CD4-positive, alpha-beta memory T cell (primary cell): ENCODE data around the gene PIK3R4. TPM values are rescaled to one million over a fixed set of nuclear protein-coding genes. Genes with fewer than 3 reads are reported as not detected.

Source experiments
- CTCF ChIA-PET: fragments of 350-600 bp; sonication (Branson Sonifier 250); formaldehyde crosslinking; loops from one replicate; lab custom pipeline; 2021; ENCODE audit warnings: inconsistent platforms; ENCODE audit not compliant: partially characterized antibody; lab: Charles Lee
- POLR2A ChIA-PET: fragments of 350-600 bp; sonication (Branson Sonifier 250); formaldehyde crosslinking; loops from one replicate; lab custom pipeline; 2021; ENCODE audit not compliant: partially characterized antibody; lab: Charles Lee
- DNase-seq, 5 donors: peaks; one replicate each; pipeline versions ENCODE4 v3.0.0 to v3.0.0-alpha.2; 2020 to 2022; ENCODE audit warnings: mixed read lengths in 1 of 5
- H3K27ac ChIP-seq: one replicate; pipeline ENCODE4 v1.7.0; 2013; ENCODE audit warnings: low read depth, low read length
- H3K27me3 ChIP-seq: 2 replicates; pipeline ENCODE4 v1.7.0; 2013; ENCODE audit warnings: mild to moderate bottlenecking, low read length, moderate library complexity; ENCODE audit not compliant: insufficient read depth
- H3K36me3 ChIP-seq: 2 replicates; pipeline ENCODE4 v1.7.0; 2013; ENCODE audit warnings: mild to moderate bottlenecking, low read length, moderate library complexity; ENCODE audit not compliant: insufficient read depth
- H3K4me1 ChIP-seq: 2 replicates; pipeline ENCODE4 v1.7.0; 2013; ENCODE audit warnings: mild to moderate bottlenecking, low read length, moderate library complexity; ENCODE audit not compliant: insufficient read depth
- H3K4me3 ChIP-seq, 2 donors: one replicate each; pipeline ENCODE4 v1.7.0; 2013; ENCODE audit warnings: low read length in 2 of 2, mild to moderate bottlenecking in 1 of 2
- H3K9me3 ChIP-seq, 2 donors: one replicate each; pipeline ENCODE4 v1.7.0; 2013; ENCODE audit warnings: low read length in 2 of 2, control low read depth in 1 of 2; ENCODE audit not compliant: control insufficient read depth in 1 of 2
- H3K27ac Mint-ChIP-seq, 7 donors: one replicate each; pipeline ENCODE4 v1.8.0; 2020 to 2021; ENCODE audit warnings: mixed read lengths in 7 of 7, mild to moderate bottlenecking in 6 of 7, inconsistent platforms in 3 of 7, moderate library complexity in 3 of 7
- H3K27me3 Mint-ChIP-seq, 2 donors: one replicate each; pipeline ENCODE4 v1.8.0; 2020 to 2021; ENCODE audit warnings: mixed read lengths in 2 of 2
- H3K36me3 Mint-ChIP-seq, 2 donors: one replicate each; pipeline ENCODE4 v1.8.0; 2020 to 2021; ENCODE audit warnings: mixed read lengths in 2 of 2, inconsistent platforms in 1 of 2, mild to moderate bottlenecking in 1 of 2
- H3K4me1 Mint-ChIP-seq, 4 donors: one replicate each; pipeline ENCODE4 v1.8.0; 2020 to 2021; ENCODE audit warnings: mixed read lengths in 4 of 4, mild to moderate bottlenecking in 1 of 4
- H3K4me3 Mint-ChIP-seq, 8 donors: one replicate each; pipeline ENCODE4 v1.8.0; 2020 to 2021; ENCODE audit warnings: mixed read lengths in 8 of 8, mild to moderate bottlenecking in 7 of 8, moderate library complexity in 6 of 8, inconsistent platforms in 3 of 8
- H3K9me3 Mint-ChIP-seq, 8 donors: one replicate each; pipeline ENCODE4 v1.8.0; 2020 to 2021; ENCODE audit warnings: mixed read lengths in 8 of 8, mild to moderate bottlenecking in 5 of 8, inconsistent platforms in 3 of 8, moderate library complexity in 1 of 8
- intact Hi-C: fragments of 100-400 bp; cut with micrococcal nuclease; formaldehyde crosslinking; loops from one replicate; pipeline ENCODE4 v1.15.1; 2023
- polyA plus RNA-seq, 2 donors: library from polyadenylated mRNA; unstranded; fragments of 300-500 nt; fragmentation: Illumina TruSeq; gene quantifications; one replicate each; pipeline ENCODE4 v1.2.3, GENCODE V29; 2021
- total RNA-seq, 2 experiments: library from RNA; stranded (reverse); gene quantifications; one replicate each; pipeline ENCODE4 v1.2.3, GENCODE V29; 2021

Gene PIK3R4
- total and polyA plus RNA-seq, 4 experiments from 2014 or later, result 18.7 to 33.2 (median 31.0) TPM

GRCh38 chr3:130743354-130743753 lies 3.3 kb downstream of the PIK3R4 start:
- peak overlapping the region in 5 of 8 donors; percentile 49 to 72 (median 51) for H3K4me3 Mint-ChIP-seq
- CTCF ChIA-PET, result interaction anchor here (1.0 to 1.5 kb wide), 2 partner anchors 17 to 150 kb away, joined by 3 to 4 read pairs; partner anchors contain the start of gene ATP2C1

DNA sequence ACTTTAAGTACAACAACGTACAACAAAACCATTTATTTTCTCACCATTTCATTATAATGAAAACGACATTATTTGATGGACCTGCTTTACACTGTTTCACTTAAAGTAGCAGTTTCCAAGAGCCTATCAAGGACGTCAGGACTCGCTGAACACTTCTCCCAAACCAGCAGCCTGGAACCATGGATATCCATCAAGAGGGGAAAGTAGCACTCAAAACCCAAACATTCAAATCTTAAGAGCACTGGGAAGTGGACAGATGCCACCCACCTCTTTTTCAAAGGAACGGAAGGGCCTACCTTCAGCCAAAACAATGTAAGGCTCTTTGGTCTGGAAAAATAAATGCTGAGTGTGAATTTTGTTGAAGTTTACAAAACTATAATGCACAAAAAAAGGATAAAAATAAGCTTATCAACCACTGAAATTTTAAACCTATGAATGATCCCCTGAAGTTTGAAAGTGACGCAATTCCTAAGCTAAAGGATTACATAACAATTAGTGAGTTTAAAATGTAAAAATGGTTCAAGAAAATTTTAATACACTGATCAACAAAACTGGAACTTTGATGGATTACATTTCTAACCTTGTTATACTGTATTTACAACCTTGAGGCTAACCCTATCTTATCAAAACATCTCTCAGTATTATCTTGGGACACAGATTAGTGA lies 4.6 kb downstream of the PIK3R4 start:
- Histone ChIP-seq H3K27me3 (no peaks in the 10 kb centered on the region), H3K4me1 (peaks cover 63% of the 10 kb centered on the region), H3K9me3 (no peaks in the 10 kb centered on the region), H3K27ac (no peak overlapping the region), H3K4me3 (no peak overlapping the region), H3K36me3 (peaks cover 7% of the 10 kb centered on the region)
- intact Hi-C loops, result loop anchor here (10.0 kb wide), 1 partner anchor 567 kb away; no protein-coding TSS in a partner anchor
- peaks cover 0 to 3% of the 10 kb centered on the region in 2 donors for H3K27me3 Mint-ChIP-seq
- H3K4me1 Mint-ChIP-seq, result peaks cover 51 to 89% (median 68%) of the 10 kb centered on the region in 4 donors
- H3K36me3 Mint-ChIP-seq, result peaks cover 42 to 48% of the 10 kb centered on the region in 2 donors
- H3K9me3 Mint-ChIP-seq, result peaks cover 0 to 2% (median 0%) of the 10 kb centered on the region in 8 donors
- ChIA-PET POLR2A (no interaction called here), CTCF (interaction anchor here (1.2 to 1.5 kb wide), 2 partner anchors 18 to 152 kb away, joined by 4 read pairs; partner anchors contain the start of gene ATP2C1)
- no peak for DNase-seq
- H3K4me3 Mint-ChIP-seq, result peak overlapping the region in 5 of 8 donors; percentile 12 to 52 (median 36)
- peak overlapping the region in 2 of 7 donors; percentile 1 to 6 for H3K27ac Mint-ChIP-seq

More at GRCh38 chr3:130743354-130743753, 3.3 kb downstream of the PIK3R4 start:
- Histone ChIP-seq H3K27ac (no peak overlapping the region), H3K36me3 (peaks cover 7% of the 10 kb centered on the region), H3K4me3 (no peak overlapping the region), H3K9me3 (no peaks in the 10 kb centered on the region), H3K4me1 (peaks cover 58% of the 10 kb centered on the region), H3K27me3 (no peaks in the 10 kb centered on the region)
- Mint-ChIP-seq H3K27me3 (peaks cover 0 to 3% of the 10 kb centered on the region in 2 donors), H3K27ac (peak overlapping the region in 6 of 7 donors; percentile 34 to 77 (median 48)), H3K4me1 (peaks cover 46 to 83% (median 63%) of the 10 kb centered on the region in 4 donors), H3K36me3 (peaks cover 41 to 44% of the 10 kb centered on the region in 2 donors), H3K9me3 (peaks cover 0 to 2% (median 0%) of the 10 kb centered on the region in 8 donors)
- POLR2A ChIA-PET, result no interaction called here
- DNase-seq, result no peak
- intact Hi-C loops, result loop anchor here (10.0 kb wide), 1 partner anchor 569 kb away; no protein-coding TSS in a partner anchor

DNA sequence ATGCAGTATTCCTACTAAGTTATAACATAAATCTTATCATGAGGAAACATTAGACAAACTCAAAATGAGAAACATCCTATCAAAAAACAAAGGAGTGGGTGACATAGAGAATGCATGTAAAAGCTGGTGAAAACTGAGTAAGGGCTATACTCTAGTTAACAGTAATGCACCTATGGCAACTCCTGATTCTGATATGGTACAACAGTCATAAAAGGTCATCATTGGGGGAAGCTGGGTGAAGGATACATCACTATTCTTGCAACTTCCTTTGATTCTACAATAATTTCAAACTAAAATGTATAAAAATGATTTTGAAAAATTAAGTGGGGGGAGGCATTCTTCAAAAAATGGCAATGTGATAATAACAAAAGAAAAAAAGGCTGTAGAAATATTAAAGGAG lies 6.8 kb downstream of the PIK3R4 start:
- no peak overlapping the region for H3K4me3 Mint-ChIP-seq
- intact Hi-C loops, result loop anchor here (10.0 kb wide), 1 partner anchor 565 kb away; no protein-coding TSS in a partner anchor
- H3K36me3 Mint-ChIP-seq, result peaks cover 55 to 57% of the 10 kb centered on the region in 2 donors
- POLR2A ChIA-PET, result no interaction called here
- DNase-seq, result no peak
- H3K4me1 Mint-ChIP-seq, result peaks cover 51 to 77% (median 62%) of the 10 kb centered on the region in 4 donors
- no peak overlapping the region for H3K27ac Mint-ChIP-seq
- H3K4me1 ChIP-seq, result peaks cover 49% of the 10 kb centered on the region
- CTCF ChIA-PET, result no interaction called here
- no peaks in the 10 kb centered on the region for H3K9me3 ChIP-seq
- H3K9me3 Mint-ChIP-seq, result peaks cover 0 to 1% (median 0%) of the 10 kb centered on the region in 8 donors
- peaks cover 7% of the 10 kb centered on the region for H3K36me3 ChIP-seq
- H3K4me3 ChIP-seq, result no peak overlapping the region
- no peak overlapping the region for H3K27ac ChIP-seq
- no peaks in the 10 kb centered on the region for H3K27me3 Mint-ChIP-seq
- no peaks in the 10 kb centered on the region for H3K27me3 ChIP-seq

DNA sequence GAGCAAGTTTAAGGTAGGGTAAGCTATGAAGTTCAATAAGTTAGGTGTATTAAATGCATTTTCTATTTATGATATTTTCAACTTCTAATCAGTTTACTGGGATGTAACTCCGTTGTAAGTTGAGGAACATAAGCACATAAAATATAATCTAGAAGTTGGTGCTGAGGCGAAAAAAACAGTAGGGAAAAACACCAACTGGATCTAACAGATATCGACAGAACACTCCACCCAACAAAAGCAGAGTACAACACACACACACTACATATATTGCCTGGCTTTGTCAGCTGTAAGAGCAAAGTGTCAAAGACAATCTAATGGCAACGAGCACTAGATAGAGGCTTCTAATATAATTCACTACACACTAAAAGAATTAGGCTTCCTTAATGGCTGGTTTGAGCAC lies 8.4 kb downstream of the PIK3R4 start:
- Mint-ChIP-seq H3K4me1 (peaks cover 39 to 61% (median 47%) of the 10 kb centered on the region in 4 donors), H3K27ac (peak overlapping the region in 2 of 7 donors; percentile 31 to 42), H3K4me3 (no peak overlapping the region), H3K27me3 (no peaks in the 10 kb centered on the region), H3K36me3 (peaks cover 55 to 61% of the 10 kb centered on the region in 2 donors), H3K9me3 (peaks cover 0 to 1% (median 0%) of the 10 kb centered on the region in 8 donors)
- H3K36me3 ChIP-seq, result peaks cover 13% of the 10 kb centered on the region
- no peak overlapping the region for H3K4me3 ChIP-seq
- H3K9me3 ChIP-seq, result no peaks in the 10 kb centered on the region
- no peaks in the 10 kb centered on the region for H3K27me3 ChIP-seq
- H3K27ac ChIP-seq, result no peak overlapping the region
- POLR2A ChIA-PET, result no interaction called here
- CTCF ChIA-PET, result interaction anchor here (1.0 to 1.2 kb wide), 2 partner anchors 8 to 21 kb away, joined by 5 read pairs; partner anchors contain the start of gene PIK3R4
- no peak for DNase-seq
- intact Hi-C loops, result no loop called here
- peaks cover 34% of the 10 kb centered on the region for H3K4me1 ChIP-seq

GRCh38 chr3:130737622-130738021 lies 9.0 kb downstream of the PIK3R4 start:
- peaks cover 0 to 1% (median 0%) of the 10 kb centered on the region in 8 donors for H3K9me3 Mint-ChIP-seq
- POLR2A ChIA-PET, result no interaction called here
- intact Hi-C loops, result no loop called here

DNA sequence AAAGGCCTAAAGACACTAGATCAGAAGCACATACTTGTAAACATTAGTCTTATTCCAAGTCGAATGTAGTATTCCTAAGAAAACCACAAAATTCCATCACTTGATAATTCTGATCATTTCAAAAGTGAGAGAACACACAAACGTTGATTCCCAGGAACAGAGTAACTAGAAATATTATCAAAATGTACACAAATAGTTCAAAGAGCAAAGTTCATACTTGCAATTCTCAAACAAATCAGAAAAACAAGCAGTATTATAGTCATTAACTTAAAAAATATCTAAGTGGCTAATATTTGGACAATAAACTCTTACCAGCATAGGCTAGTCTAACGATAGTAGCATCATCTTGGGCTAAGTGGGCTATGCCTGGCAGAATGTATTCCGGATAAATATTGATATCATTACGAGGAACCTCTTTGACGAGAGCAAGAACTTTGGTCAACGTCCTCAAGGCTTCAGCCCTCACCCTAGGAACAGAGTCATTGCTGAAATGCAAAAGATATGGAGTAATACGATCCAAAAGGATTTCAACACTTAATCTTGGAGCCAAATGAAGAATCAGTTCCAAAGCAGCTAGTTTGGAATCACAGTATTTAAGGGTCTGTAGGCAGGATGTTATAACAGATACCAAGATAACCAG lies 13.3 kb downstream of the PIK3R4 start:
- ChIA-PET POLR2A (no interaction called here), CTCF (no interaction called here)
- H3K4me3 ChIP-seq, result no peak overlapping the region
- H3K27me3 Mint-ChIP-seq, result no peaks in the 10 kb centered on the region
- no peak for DNase-seq
- peaks cover 44 to 54% of the 10 kb centered on the region in 2 donors for H3K36me3 Mint-ChIP-seq
- H3K9me3 ChIP-seq, result no peaks in the 10 kb centered on the region
- no peak overlapping the region for H3K27ac ChIP-seq
- H3K4me1 Mint-ChIP-seq, result peaks cover 14 to 21% (median 19%) of the 10 kb centered on the region in 4 donors
- H3K4me1 ChIP-seq, result peaks cover 5% of the 10 kb centered on the region
- no peak overlapping the region for H3K4me3 Mint-ChIP-seq
- H3K9me3 Mint-ChIP-seq, result peaks cover 0 to 1% (median 0%) of the 10 kb centered on the region in 8 donors
- peaks cover 6% of the 10 kb centered on the region for H3K36me3 ChIP-seq
- no peak overlapping the region for H3K27ac Mint-ChIP-seq
- no peaks in the 10 kb centered on the region for H3K27me3 ChIP-seq
- intact Hi-C loops, result no loop called here

More at GRCh38 chr3:130737622-130738021, 9.0 kb downstream of the PIK3R4 start:
- CTCF ChIA-PET, result interaction anchor here (1.0 to 1.2 kb wide), 2 partner anchors 9 to 22 kb away, joined by 5 read pairs; partner anchors contain the start of gene PIK3R4
- peaks cover 28% of the 10 kb centered on the region for H3K4me1 ChIP-seq
- Mint-ChIP-seq H3K4me1 (peaks cover 33 to 55% (median 42%) of the 10 kb centered on the region in 4 donors), H3K36me3 (peaks cover 55 to 60% of the 10 kb centered on the region in 2 donors), H3K4me3 (no peak overlapping the region), H3K27me3 (no peaks in the 10 kb centered on the region), H3K27ac (peak overlapping the region in 2 of 7 donors; percentile 1 to 42)
- no peak overlapping the region for H3K4me3 ChIP-seq
- peaks cover 14% of the 10 kb centered on the region for H3K36me3 ChIP-seq
- H3K9me3 ChIP-seq, result no peaks in the 10 kb centered on the region
- no peak for DNase-seq
- no peak overlapping the region for H3K27ac ChIP-seq
- H3K27me3 ChIP-seq, result no peaks in the 10 kb centered on the region
